SK-N-SH (cell line): ENCODE results near the gene SLC1A2. TPM values are rescaled to one million over a fixed set of nuclear protein-coding genes. Genes with fewer than 3 reads are reported as not detected.

Experiments used
- CTCF ChIA-PET: fragments of 300-600, 350-600 bp; formaldehyde crosslinking; extraction: SDS; loops from one replicate; lab custom pipeline; 2021; lab: Yijun Ruan, JAX
- POLR2A ChIA-PET: fragments of 350-600 bp; sonication (Branson Sonifier 250); formaldehyde crosslinking; extraction: SDS; loops from one replicate; lab custom pipeline; 2020; ENCODE audit warnings: antibody characterized with exemption, inconsistent platforms; lab: Yijun Ruan, JAX
- DNase-seq: peaks from one replicate; pipeline ENCODE4 v3.0.0; 2012
- H2AFZ ChIP-seq: fragments of 200-600 bp; sonication (generic); 2 replicates; pipeline ENCODE4 v1.8.1; 2016; ENCODE audit warnings: antibody characterized with exemption, mild to moderate bottlenecking, low read depth
- H3F3A ChIP-seq: fragments of 200-600 bp; sonication (generic); replicated peaks from 2 replicates; pipeline ENCODE3; 2016; ENCODE audit warnings: antibody characterized with exemption, mild to moderate bottlenecking; ENCODE audit not compliant: insufficient read depth
- H3K27ac ChIP-seq, 2 experiments: fragments of 200-500 bp in 1 of 2; fragments of 200-600 bp in 1 of 2; sonication (Bioruptor generic) in 1 of 2; sonication (generic), shearing (Covaris generic) in 1 of 2; 2 replicates each; pipeline versions ENCODE4 v1.5.1 to v1.6.1; 2014 to 2016; ENCODE audit warnings: low read depth in 2 of 2, inconsistent platforms in 1 of 2, low read length in 1 of 2, mild to moderate bottlenecking in 1 of 2, mixed read lengths in 1 of 2
- H3K27me3 ChIP-seq: fragments of 200-600 bp; sonication (generic), shearing (Covaris generic); 2 replicates; pipeline ENCODE4 v1.6.1; 2016; ENCODE audit warnings: mixed run types; ENCODE audit not compliant: insufficient read depth
- H3K36me3 ChIP-seq, 2 experiments: fragments of 200-500 bp in 1 of 2; fragments of 200-600 bp in 1 of 2; sonication (Bioruptor generic) in 1 of 2; sonication (generic) in 1 of 2; replicated peaks in 1 of 2; 2 replicates each; pipeline versions ENCODE3 to v1.5.1; 2014 to 2016; ENCODE audit warnings: low read length in 1 of 2, mild to moderate bottlenecking in 1 of 2; ENCODE audit not compliant: insufficient read depth in 2 of 2, control insufficient read depth in 1 of 2
- H3K4me1 ChIP-seq, 2 experiments: fragments of 200-500 bp in 1 of 2; fragments of 200-600 bp in 1 of 2; sonication (Bioruptor generic) in 1 of 2; sonication (generic), shearing (Covaris generic) in 1 of 2; 2 replicates each; pipeline versions ENCODE4 v1.5.1 to v1.6.1; 2014 to 2016; ENCODE audit warnings: low read depth in 1 of 2, low read length in 1 of 2, mixed run types in 1 of 2; ENCODE audit not compliant: insufficient read depth in 2 of 2, control insufficient read depth in 1 of 2
- H3K4me2 ChIP-seq: fragments of 200-600 bp; sonication (generic), shearing (Covaris generic); 2 replicates; pipeline ENCODE4 v1.6.1; 2017; ENCODE audit warnings: mixed run types
- H3K4me3 ChIP-seq, 2 experiments: fragments of 200-500 bp in 1 of 2; fragments of 200-600 bp in 1 of 2; sonication (Bioruptor generic) in 1 of 2; sonication (generic), shearing (Covaris generic) in 1 of 2; 2 replicates each; pipeline versions ENCODE4 v1.5.1 to v1.8.1; 2014 to 2016; ENCODE audit warnings: low read depth in 2 of 2, inconsistent platforms in 1 of 2, low read length in 1 of 2, mild to moderate bottlenecking in 1 of 2, mixed read lengths in 1 of 2, moderate library complexity in 1 of 2
- H3K79me2 ChIP-seq: fragments of 200-600 bp; sonication (generic); 2 replicates; pipeline ENCODE4 v1.8.1; 2017; ENCODE audit warnings: mild to moderate bottlenecking; ENCODE audit not compliant: insufficient read depth
- H3K9ac ChIP-seq: fragments of 200-600 bp; sonication (generic); 2 replicates; pipeline ENCODE4 v1.6.1; 2017; ENCODE audit warnings: mixed run types
- H3K9me2 ChIP-seq: fragments of 200-600 bp; sonication (generic); 2 replicates; pipeline ENCODE4 v1.6.1; 2017; ENCODE audit warnings: mixed run types
- H3K9me3 ChIP-seq: fragments of 200-600 bp; sonication (generic); 2 replicates; pipeline ENCODE4 v1.6.1; 2017; ENCODE audit warnings: mixed run types, mild to moderate bottlenecking, moderate library complexity
- H4K20me1 ChIP-seq: fragments of 200-600 bp; sonication (generic); 2 replicates; pipeline ENCODE4 v1.6.1; 2017; ENCODE audit warnings: mild to moderate bottlenecking, mixed run types; ENCODE audit not compliant: insufficient read depth
- EZH2phosphoT487 ChIP-seq: fragments of 200-600 bp; sonication (generic); IDR thresholded peaks from 2 replicates; pipeline ENCODE4 v1.6.1; 2017; ENCODE audit warnings: low read depth, mixed run types, mild to moderate bottlenecking, antibody characterized with exemption, moderate library complexity, borderline replicate concordance
- FOSL2 ChIP-seq: IDR thresholded peaks from 2 replicates; pipeline ENCODE4 v1.4.0; 2012; ENCODE audit warnings: low read depth, mild to moderate bottlenecking, moderate library complexity, borderline replicate concordance
- GATA2 ChIP-seq: sonication (generic); formaldehyde crosslinking; IDR thresholded peaks from 2 replicates; pipeline ENCODE4 v1.5.0; 2020; ENCODE audit warnings: mild to moderate bottlenecking, missing genetic modification reagents
- NFIC ChIP-seq: IDR thresholded peaks from 2 replicates; pipeline ENCODE4 v1.4.0; 2012; ENCODE audit warnings: borderline replicate concordance
- PBX3 ChIP-seq: IDR thresholded peaks from 2 replicates; pipeline ENCODE4; 2012
- RAD21 ChIP-seq: IDR thresholded peaks from 2 replicates; pipeline ENCODE4 v1.6.1; 2012; ENCODE audit warnings: mild to moderate bottlenecking, low read length
- REST ChIP-seq: IDR thresholded peaks from 2 replicates; pipeline ENCODE4 v1.6.1; 2012; ENCODE audit warnings: mild to moderate bottlenecking, low read depth, low read length, moderate library complexity
- RXRA ChIP-seq: IDR thresholded peaks from 2 replicates; pipeline ENCODE4 v1.4.0; 2012; ENCODE audit warnings: low read depth, mild to moderate bottlenecking, borderline replicate concordance
- TAF1 ChIP-seq: IDR thresholded peaks from 2 replicates; pipeline ENCODE4 v1.6.1; 2012; ENCODE audit warnings: low read depth, mild to moderate bottlenecking, low read length, moderate library complexity, borderline replicate concordance
- WGBS: methylation state at CpG from one replicate; pipeline ENCODE4 v1.1.6; 2017; ENCODE audit warnings: low lambda C conversion rate; 5-methylcytosine and 5-hydroxymethylcytosine counted together
- polyA plus RNA-seq, 3 experiments: library from polyadenylated mRNA; depleted of rRNA; stranded (reverse); fragments of >200 nt; gene quantifications; 2 replicates each; pipeline ENCODE4 v1.2.3, GENCODE V29; 2012
- TF ChIP-seq, protein P1 (sequence below): fragments of 150-350 bp; IDR thresholded peaks from 2 replicates; pipeline ENCODE4 v1.6.1; 2017; ENCODE audit warnings: antibody characterized with exemption, low read length, low read depth, borderline replicate concordance
- TF ChIP-seq, protein P2 (sequence below): fragments of 150-350 bp; IDR thresholded peaks from 2 replicates; pipeline ENCODE4 v1.6.1; 2016; ENCODE audit warnings: mild to moderate bottlenecking, low read depth, low read length
- TF ChIP-seq, protein P3 (sequence below): IDR thresholded peaks from 2 replicates; pipeline ENCODE4 v1.4.0; 2012; ENCODE audit warnings: low read depth, borderline replicate concordance

The SLC1A2 gene
- polyA plus RNA-seq, 1 of the 3 experiments (the other 2 are of a cell fraction) = under 0.01 TPM

DNA sequence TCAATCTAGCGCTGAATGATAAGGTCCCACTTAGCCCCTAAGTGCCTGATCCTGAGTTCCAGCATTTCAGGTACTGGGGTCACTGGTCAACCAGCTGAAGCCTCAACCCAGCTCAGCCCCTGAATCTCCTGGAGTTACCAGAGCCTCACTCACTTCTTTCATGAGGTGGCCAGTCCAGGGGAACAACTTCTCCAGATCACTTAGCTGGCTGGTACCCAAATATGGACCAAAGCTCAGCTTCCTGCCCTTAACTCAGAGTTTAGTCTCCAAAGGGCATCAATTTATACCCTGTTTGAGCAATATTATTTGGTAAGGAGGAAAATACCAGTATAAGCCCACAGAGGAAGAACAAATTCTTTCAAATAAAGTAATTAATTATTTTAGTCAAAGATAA is 105.6 kb downstream of the SLC1A2 start (continued):
- no peak for TF ChIP-seq TAF1
- no peak for TF ChIP-seq EZH2phosphoT487

DNA sequence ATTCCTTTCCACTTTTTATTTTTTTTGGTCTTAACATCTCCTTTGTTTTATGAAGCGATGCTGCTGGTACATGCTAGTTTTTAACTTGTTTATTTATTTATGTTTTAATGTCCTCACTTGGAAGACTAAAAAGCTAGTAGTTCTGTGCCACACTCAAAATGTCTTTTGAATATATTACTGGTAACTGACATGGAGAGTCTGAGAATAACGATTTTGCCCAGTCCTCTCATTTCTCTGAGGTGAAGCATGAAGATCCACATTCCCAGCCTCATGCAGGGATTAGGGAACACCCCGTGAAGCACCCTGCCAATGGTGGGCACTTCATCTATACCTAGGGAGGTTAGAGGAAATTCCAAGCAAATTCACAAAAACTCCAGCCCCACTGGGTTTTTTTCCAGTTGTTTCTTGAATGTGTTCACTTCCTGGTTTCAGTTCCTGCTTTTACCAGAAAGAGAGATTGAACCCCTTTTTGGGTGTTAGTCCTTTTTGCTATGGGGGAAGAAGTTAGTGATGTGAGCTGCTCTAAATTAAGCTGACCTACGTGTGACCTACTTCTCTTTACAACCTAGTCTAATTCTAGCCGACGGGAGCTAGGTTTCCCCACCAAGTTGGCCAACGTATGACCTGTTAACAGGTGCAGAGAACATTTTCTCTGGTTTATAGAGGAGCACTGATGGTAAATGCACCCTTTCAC is 106.1 kb downstream of the SLC1A2 start:
- CTCF ChIA-PET = interaction anchor here (0.9 to 1.7 kb wide), 3 partner anchors 8 to 727 kb away, joined by 3 to 6 read pairs (median 5); no protein-coding TSS in a partner anchor
- TF ChIP-seq REST = no peak
- TF ChIP-seq EZH2phosphoT487 = no peak
- TF ChIP-seq, protein P1, sequence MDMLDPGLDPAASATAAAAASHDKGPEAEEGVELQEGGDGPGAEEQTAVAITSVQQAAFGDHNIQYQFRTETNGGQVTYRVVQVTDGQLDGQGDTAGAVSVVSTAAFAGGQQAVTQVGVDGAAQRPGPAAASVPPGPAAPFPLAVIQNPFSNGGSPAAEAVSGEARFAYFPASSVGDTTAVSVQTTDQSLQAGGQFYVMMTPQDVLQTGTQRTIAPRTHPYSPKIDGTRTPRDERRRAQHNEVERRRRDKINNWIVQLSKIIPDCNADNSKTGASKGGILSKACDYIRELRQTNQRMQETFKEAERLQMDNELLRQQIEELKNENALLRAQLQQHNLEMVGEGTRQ = no peak
- TF ChIP-seq, protein P2, sequence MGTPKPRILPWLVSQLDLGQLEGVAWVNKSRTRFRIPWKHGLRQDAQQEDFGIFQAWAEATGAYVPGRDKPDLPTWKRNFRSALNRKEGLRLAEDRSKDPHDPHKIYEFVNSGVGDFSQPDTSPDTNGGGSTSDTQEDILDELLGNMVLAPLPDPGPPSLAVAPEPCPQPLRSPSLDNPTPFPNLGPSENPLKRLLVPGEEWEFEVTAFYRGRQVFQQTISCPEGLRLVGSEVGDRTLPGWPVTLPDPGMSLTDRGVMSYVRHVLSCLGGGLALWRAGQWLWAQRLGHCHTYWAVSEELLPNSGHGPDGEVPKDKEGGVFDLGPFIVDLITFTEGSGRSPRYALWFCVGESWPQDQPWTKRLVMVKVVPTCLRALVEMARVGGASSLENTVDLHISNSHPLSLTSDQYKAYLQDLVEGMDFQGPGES = no peak
- TF ChIP-seq GATA2 = no peak
- no peak for TF ChIP-seq FOSL2
- no peak for TF ChIP-seq NFIC
- no peak for TF ChIP-seq RXRA
- no peak for TF ChIP-seq PBX3
- TF ChIP-seq, protein P3, sequence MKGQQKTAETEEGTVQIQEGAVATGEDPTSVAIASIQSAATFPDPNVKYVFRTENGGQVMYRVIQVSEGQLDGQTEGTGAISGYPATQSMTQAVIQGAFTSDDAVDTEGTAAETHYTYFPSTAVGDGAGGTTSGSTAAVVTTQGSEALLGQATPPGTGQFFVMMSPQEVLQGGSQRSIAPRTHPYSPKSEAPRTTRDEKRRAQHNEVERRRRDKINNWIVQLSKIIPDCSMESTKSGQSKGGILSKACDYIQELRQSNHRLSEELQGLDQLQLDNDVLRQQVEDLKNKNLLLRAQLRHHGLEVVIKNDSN = no peak
- TF ChIP-seq RAD21 = no peak
- Histone ChIP-seq H4K20me1 (no peaks in the 10 kb centered on the region), H3K4me3 (no peak overlapping the region), H3K27me3 (no peaks in the 10 kb centered on the region), H3K27ac (no peak overlapping the region), H3K4me2 (no peak overlapping the region), H3K9me2 (no peaks in the 10 kb centered on the region), H3K36me3 (no peaks in the 10 kb centered on the region), H3K4me1 (no peaks in the 10 kb centered on the region), H2AFZ (no peak overlapping the region), H3F3A (no peaks in the 10 kb centered on the region), H3K79me2 (no peaks in the 10 kb centered on the region), H3K9ac (no peak overlapping the region), H3K9me3 (no peaks in the 10 kb centered on the region)
- POLR2A ChIA-PET = interaction anchor here (0.7 kb wide), 1 partner anchor 8 kb away, joined by 3 read pairs; no protein-coding TSS in a partner anchor
- no peak for DNase-seq
- 72% methylated on average over 7 of the region's 7 CpGs for WGBS
